ENCODE measurements around the gene LPP.
"Not testable (repeated sequence)": the region's sequence is repeated elsewhere in the genome, so short reads cannot be mapped to it uniquely, and the experiment has no call there.

LPP gene

DNA sequence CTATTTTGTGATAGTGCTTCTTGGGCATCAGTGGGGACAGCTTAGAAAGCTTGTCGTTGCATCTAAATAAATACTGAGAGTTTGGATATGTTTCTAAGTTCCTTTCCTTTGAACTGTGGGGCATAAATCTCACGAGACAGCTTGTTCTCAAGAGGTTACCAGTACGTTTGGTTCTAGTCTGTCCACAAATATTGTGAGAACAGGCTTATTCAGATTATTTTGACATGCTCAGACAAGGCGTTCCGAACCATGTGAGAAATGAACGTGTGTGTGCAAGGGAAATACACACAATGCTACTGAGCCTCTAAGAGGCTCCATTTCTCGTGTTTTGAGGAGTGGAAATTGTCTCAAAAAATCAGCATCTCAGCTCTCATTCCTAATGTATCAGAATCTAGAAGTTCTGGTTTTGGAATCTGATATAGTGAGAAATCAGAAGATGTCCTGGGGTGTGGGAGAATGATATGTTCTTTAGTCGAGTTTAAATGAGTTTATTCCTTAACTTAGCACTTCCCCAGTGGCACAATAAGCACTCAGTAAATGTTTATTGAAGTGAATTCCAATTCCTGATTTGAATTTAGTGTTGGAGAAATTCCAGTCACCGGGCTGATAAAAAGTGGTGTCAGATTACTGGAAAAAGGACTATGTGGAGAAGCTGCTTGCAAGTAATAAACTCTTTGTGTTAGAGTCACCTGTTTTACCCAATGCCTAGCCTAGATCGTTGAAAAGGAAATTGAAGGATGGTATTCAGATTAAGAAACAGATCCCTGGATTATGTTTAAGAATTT is 481.5 kb downstream of the LPP start:
- DNase-seq (ENCODE audit: low read depth): no peak

DNA sequence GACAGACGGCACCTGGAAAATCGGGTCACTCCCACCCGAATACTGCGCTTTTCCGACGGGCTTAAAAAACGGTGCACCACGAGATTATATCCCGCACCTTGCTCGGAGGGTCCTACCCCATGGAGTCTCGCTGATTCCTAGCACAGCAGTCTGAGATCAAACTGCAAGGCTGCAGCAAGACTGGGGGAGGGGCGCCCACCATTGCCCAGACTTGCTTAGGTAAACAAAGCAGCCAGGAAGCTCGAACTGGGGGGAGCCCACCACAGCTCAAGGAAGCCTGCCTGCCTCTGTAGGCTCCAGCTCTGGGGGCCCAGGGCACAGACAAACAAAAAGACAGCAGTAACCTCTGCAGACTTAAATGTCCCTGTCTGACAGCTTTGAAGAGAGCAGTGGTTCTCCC is 482.3 kb downstream of the LPP start:
- not testable (repeated sequence) for DNase-seq (ENCODE audit: low read depth)

GRCh38 chr3:188641076-188641475 is 487.1 kb downstream of the LPP start:
- DNase-seq (ENCODE audit: low read depth): no peak

DNA sequence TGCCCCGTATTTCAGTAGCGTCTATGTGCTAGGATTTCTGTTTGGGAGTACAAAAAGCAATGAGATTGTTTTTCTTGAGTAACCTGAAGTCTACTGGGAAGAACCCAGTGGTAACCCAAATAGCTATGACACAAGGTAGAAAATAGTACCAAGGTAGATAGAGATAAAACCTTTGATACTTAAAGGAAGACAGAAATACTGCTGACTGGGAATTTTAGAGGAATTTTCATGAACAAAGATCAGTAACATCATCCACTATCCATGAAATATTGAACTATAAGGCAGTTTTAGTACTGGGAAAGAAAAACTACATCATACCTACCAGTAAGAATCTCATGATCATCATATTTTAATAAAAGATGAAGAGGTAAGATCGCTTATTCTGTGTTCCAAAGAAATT is 489.8 kb downstream of the LPP start:
- no peak for DNase-seq (ENCODE audit: low read depth)

DNA sequence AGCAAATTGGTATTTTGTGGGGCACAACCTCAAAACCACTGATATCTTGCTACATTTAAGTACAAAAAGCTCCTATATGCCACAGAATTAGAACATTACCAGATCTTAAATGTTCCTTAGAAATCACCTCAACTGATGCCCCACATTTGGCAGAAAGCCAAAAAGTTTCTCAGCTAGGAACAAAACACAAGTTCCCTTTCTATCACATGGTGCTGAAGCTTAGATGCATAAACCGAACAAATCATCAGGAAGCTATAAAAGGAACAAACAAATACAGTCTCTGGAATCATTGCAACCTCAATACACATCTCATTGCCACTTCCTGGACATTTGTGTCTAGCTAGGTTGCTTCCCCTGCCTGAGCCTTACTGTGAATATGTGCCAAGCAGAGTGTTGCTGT is 492.6 kb downstream of the LPP start:
- DNase-seq (ENCODE audit: low read depth): no peak

DNA sequence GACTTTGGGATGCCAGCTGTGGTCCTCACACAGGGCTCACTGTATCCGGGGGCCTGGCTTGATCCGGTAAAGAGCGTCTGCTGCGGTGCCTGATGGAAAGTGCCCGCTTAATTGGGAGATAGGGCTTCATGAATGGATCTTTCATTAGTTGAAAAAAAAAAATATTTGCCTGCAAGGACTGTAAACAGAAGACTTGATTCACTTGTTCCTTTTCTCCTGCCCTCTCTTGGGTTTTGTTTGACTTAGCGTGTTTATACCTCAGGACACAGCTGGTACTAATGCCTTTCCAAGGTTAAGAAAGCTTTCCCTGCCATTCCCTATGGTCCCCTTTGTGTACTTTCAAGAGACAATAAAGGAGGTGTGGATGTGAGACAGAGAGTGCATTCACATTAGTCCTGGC is 493.3 kb downstream of the LPP start:
- no peak for DNase-seq (ENCODE audit: low read depth)

DNA sequence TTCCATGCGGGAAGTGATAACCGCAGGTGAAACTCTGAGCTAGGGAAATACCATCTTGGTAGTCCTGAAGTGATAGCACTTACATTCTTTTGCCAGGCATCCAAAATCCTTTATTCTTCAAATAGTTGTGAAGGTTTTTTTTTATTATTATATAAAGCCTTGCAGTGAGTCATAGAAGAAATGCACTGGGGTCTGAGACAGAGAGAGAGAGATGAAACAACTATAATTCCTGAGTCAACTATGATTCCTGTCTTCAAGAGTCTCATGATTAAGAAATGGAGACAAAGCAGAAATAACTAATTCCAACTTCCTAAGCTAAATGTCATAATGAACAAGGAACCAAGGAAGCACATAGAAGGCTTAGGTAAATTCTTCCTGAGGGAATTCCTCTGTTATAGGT is 495.6 kb downstream of the LPP start:
- DNase-seq (ENCODE audit: low read depth): no peak

GRCh38 chr3:188656196-188656982 is 502.4 kb downstream of the LPP start:
- DNase-seq (ENCODE audit: low read depth): no peak

GRCh38 chr3:188658606-188659005 is 504.6 kb downstream of the LPP start:
- no peak for DNase-seq (ENCODE audit: low read depth)

- no peak for DNase-seq (ENCODE audit: low read depth)
Measured at GRCh38 chr3:188659449-188660090, 505.6 kb downstream of the LPP start.

- no peak for DNase-seq (ENCODE audit: low read depth)
Measured at GRCh38 chr3:188660415-188660814, 506.5 kb downstream of the LPP start.

DNA sequence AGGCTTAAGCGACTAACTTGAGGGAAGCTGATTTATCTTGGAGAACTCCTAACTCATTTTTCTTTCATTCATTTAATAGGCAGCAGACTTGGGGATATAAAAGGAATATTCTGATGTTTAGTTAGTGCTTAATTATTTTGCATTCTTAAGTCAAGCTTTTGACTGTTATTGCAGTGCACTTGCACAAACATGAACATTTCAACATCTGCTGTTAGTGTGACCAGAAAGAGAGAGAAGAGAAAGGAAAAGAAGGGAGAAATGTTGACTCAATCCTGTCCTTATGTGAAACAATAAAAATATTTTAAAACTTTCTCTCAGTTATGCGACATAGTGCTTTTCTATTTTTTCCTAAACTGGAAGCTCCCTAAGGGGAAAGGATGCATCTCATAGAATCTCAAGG is 507.8 kb downstream of the LPP start:
- no peak for DNase-seq (ENCODE audit: low read depth)

GRCh38 chr3:188662214-188662613 is 508.3 kb downstream of the LPP start:
- no peak for DNase-seq (ENCODE audit: low read depth)

DNA sequence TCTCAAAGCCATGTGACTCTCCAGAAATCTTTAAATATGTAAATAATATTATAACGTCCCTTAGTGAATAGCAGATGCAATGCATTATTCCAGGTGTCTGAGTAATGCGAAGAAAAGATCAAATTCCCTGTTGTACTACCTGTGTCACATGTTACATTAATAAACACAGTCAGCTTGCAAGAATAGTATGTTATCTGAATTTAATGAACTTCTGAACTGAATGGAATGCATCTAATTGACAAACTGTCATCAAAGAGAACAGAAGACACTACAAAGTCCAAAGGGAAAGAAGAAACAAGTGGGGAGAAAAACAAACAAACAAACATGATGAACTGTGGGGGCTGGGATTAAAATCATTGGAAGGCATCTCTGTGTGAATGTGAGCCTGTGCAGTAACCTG is 508.8 kb downstream of the LPP start:
- no peak for DNase-seq (ENCODE audit: low read depth)

GRCh38 chr3:188663839-188664238 is 509.9 kb downstream of the LPP start:
- DNase-seq (ENCODE audit: low read depth): no peak

DNA sequence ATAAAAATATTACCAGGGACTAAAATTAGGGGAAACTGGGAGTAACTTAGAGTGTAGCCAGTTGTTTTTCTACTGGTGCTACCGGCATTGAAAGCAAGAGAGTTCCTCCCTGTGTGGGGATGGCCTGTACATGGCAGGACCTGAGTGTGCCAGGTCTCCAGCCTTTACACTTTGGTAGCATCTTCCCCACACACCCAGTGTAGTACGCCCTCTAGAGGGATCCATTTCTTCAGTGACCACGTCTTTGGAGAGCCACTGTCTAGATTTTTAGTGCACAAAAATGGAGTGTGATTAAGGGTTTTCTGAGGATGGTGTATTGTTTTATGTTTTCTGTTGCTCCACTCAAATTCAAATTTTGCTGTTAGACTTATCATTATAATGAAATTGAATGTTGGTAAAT is 510.8 kb downstream of the LPP start:
- no peak for DNase-seq (ENCODE audit: low read depth)

GRCh38 chr3:188667926-188668325 is 514.0 kb downstream of the LPP start:
- no peak for DNase-seq (ENCODE audit: low read depth)

DNA sequence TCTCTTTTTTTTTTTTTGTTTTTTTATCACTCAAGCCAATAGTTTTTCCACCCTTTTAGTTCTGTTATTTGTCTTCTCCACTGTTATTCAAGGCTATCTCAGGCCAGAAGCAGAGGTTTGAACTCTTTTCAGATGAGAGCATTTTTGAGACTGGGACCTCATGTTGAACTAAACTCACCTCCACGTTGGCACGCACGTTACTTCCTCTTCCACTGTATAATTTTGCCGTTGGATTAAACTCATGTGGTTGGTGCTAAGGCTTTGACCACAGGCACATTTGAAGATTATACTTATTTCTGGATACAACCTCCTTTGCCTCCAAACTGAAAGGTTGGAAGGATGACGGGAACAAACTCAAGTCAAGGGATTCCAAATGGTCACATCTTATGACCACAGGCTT is 516.5 kb downstream of the LPP start:
- DNase-seq (ENCODE audit: low read depth): no peak

DNA sequence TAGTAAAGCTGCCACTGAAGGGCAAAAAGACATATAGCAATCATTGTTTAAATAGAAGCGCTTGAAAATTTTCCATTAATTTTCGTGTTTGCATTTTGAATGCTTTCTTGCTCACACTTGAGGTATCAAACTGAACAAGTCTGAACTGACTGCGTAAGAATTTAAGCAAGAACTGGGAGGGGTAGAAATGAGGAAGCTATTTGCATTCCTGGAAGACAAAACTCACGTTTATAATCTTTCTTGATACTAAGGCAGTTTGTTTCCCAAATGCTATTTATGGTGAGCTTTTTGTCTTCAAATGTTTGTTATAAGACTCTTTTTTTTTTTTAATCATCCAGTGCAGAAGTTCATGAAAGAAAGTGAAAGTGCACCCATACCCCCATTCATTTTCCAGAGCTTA is 518.0 kb downstream of the LPP start:
- no peak for DNase-seq (ENCODE audit: low read depth)

GRCh38 chr3:188672840-188673239 is 518.9 kb downstream of the LPP start:
- DNase-seq (ENCODE audit: low read depth): no peak

DNA sequence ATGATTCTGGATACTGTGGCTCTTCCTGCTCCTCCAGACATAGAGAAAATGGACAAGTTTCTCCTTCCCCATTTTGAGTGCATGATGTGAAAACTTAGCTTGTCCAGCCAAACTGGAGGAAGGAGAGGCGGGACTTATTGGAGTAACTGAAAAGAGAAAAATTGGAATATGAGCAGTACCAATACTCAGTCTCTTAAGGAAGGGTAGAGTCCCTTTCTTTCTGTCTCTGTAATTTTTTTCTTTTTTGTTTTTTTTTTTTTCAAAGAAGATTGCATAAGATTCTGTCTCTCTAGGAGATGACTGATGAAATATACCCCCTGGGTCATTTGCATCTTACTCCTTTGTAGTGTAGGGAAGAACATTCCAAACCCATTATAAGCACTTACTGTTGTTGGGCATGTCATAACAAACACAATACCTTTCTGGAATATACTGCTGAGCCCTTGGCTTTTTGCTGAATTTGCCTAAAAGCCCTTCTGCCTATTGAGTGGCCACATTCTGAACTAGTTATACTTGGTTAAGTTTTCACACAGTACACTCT is 519.8 kb downstream of the LPP start:
- DNase-seq (ENCODE audit: low read depth): peak; percentile 82

DNA sequence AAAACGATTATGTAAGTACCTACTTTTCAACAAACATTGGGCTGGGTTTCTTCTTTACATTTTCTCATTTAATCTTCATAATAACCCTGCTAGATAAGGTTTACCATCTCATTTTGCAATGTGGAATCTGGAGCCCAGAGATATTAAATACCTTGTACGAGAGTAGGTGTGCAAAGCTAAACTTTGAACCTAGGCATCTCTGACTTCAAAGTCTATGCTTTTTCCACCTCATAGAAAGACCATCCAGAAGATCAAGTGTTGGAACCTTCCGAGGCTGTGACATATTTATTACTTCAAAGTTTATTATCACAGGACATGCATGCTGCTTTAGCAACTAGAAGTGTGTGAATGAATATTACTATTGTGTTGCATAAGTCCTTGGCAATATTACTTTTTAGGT is 520.6 kb downstream of the LPP start:
- DNase-seq (ENCODE audit: low read depth): no peak

DNA sequence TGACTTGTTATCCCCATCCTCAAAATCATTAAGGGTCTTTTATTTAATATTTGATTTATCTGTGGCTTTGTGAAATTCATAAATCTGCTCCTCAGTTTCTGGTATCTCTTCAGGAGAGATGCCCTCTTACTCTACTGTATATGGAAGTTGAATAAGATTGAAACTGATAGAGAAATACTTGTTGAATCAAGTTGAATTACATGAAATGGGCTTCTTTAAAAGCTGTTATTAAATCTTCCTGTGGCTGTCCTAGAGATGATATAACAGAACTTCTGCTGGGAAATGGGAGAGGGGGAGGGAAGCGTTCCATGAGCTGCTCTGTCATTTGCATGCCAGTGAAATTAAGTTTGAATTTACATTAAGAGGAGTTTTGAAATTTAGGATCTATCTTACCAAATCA is 523.4 kb downstream of the LPP start:
- no peak for DNase-seq (ENCODE audit: low read depth)

Measured in GM04503 (cell line).